ENCODE measurements around the gene C1RL.

The C1RL gene, protein sequence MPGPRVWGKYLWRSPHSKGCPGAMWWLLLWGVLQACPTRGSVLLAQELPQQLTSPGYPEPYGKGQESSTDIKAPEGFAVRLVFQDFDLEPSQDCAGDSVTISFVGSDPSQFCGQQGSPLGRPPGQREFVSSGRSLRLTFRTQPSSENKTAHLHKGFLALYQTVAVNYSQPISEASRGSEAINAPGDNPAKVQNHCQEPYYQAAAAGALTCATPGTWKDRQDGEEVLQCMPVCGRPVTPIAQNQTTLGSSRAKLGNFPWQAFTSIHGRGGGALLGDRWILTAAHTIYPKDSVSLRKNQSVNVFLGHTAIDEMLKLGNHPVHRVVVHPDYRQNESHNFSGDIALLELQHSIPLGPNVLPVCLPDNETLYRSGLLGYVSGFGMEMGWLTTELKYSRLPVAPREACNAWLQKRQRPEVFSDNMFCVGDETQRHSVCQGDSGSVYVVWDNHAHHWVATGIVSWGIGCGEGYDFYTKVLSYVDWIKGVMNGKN
- total RNA-seq: 3.7 to 31.6 (median 28.6) reads per million in 3 experiments

DNA sequence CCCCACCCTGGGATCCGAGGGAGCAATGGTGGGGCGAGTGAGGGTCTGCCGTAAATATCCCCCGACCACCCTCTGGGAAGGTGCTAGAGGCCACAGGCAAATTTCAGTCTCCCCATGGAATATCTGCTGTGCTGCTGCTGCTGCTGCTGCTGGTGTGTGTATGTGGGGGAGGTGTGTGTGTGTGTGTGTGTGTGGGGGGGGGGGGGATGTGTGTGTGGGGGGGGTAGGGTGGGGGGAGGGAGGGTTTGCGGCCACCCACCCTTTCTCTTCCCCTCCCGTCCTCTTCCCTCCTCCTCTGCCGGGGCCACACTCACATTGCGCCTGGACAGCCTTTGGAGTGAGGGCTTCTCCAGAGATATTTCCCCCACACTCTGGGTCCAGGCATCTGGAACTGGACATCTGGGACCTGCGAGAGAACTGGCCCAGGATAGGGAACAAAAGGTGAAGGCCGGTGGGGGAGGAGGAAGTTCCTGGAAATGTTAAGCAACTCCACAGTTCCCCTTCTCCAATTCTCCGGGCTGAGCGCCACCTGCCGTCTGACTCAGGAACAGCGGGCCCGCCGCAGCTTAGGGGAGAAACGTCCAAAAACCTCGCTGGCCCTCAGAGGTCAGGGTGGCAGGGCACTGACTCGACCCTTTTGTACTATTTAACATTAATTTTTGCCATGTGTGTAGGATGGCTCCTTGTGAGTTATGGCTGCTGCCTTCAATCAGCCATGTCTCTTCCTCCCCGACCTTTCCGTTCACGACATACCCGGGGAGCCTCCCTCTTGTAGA lies at the start of gene C1RL:
Gene C1RL, minus strand, starts transcription at position 419 of the 776 bp plus-strand sequence. Its CDS starts 34 bp downstream, at position 385.
- peak; percentile 56 for DNase-seq

DNA sequence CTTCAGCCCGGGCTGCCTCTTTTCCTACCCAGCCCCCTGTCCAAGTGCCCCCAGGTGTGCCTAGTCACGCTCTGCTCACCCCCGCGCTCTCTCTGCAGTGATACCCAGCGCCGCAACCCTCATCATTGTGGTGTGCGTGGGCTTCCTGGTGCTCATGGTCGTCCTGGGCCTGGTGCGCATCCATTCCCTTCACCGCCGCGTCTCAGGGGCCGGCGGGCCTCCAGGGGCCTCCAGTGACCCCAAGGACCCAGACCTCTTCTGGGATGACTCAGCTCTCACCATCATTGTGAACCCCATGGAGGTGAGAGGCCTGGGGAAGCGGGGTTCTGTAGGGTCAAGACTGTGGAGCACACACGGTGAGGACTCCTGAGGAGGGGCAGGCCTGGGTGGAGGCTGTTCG lies 48.4 kb upstream of the C1RL start:
- DNase-seq: no peak

DNA sequence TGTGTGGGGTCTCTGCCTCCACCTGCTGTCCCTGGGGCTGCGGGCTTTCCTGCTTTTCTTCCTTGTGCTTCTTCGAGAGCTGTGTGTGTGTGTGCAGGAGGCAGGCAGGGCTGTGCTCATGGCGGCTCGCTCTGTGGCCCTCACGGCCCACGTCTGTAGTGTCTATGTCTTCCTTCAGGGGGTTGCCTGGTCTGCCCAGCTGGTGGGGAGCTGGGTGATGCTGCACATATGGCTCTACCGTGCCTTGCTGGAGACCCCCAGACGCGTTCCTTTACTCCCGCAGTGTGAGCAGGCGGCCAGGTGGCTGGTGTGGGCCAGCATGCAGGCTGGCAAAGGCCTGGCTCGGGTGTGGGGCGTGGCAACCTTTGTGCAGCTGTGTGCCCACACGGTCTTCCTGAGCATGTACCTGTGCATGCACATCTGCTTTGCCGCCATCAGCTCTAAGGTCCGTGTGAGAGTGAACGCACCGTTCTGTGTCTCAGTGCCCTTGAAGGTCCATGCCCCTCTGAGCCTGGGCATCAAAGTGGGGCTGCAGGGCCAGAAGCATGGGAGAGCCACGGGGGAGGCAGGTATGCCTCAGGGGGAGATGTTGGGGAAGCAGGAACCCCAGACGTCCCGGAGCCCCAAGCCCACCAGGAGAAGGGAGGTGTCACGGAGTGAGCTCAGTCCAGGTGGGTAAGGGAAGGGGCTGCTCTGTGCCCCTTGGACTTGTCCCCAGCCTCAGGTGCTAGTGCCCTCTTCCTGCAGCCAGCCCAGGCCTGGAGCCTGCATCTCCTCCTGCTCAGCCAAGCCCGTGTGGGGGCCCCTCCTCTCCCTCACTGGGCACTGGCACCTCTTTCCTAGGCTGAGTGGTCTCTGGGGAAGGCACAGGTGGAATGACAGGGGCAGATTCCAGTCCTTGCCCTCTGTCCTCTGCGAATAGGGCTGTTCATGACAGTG lies 47.5 kb upstream of the C1RL start:
- DNase-seq: no peak

DNA sequence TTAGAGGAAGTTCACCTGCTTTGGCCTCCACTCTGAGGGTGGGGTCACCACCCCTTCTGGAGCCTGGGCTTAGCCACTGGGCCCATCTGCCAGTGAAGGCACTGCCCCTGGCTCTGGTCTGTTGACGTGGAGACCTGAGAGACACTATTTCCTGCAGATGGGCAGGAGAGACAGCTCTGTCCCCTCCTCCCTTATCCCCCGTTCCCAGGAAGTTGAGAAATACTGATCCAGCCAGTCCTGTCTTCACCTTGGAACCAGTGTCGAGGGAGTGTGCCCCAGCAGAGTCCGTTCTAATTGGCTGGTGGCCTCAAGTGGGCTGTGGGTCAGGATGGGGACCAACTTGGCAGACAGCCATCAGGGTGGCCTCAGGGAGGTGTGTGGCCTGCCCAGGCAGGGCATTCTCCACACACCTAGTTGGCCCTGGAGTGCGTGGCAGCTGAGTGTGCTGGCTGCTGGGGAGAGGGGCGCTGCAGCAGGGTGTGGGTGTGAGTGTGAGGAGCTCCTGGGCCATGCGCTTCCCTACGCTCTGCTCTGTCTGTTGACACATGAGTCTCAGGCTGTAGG lies 46.5 kb upstream of the C1RL start:
- no peak for DNase-seq

DNA sequence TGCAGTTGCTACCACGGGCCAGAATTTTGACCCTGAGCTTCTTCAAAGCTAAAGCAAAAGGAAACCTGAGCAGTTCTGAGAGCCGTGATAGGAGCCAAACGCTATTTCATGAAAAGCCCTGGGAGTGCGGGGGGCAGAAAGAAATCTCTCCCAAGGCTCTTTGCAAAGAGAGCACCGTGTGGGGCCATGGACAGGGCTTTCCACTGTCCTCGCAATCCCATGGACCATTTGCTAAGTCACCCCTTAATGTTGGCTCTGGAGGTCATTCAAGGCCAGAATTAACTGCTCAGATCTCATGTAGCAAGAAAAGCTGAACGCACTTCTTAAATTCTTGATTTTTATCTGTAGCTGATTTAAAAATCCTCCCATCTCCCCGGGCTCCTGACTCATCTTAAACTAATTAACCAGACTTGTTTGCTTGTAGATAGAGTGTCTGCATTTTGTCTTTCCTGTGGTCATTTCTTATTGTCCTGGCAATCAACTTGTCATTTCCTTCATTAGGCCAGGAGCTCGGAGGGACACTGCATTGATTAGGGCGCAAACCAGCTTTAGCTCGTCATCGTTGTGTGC lies 46.0 kb upstream of the C1RL start:
- no peak for DNase-seq

DNA sequence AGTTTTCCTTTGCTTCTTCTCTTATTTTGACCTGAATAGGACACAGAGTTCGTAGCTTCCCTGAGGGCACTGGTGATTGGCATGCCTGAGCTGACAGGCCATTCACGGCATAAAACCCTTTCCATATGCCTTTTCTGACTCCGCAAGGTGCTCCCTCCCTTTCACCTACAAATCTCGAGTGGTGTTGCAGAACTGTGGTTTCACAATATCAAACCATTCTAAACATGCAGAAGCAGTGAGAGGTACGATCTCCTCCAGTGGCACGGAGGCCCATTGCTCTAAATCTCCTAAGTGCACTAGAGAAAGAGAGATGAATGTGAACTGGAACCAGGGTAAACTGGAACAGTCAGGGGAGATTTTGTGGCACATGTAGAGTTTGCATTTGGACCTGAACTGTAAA lies 45.0 kb upstream of the C1RL start:
- DNase-seq: no peak

DNA sequence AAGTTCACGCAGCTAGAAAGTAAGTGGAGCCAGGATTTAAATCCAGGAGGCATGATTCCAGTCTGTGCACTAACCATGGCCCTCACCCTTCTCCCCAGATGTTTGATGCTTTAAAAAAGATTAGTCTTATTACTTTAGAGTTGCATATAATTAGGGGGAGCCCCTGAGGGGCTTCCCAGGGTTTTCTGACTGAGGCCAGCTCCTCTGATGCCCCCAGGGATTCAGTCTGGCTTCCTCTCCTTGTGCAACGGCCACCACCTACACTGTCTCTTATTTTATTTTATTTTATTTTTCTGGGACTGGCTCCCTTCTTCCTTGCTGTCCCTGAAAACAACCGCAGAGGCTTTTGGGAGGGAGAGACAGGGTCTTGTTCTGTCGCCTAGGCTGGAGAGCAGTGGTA lies 43.8 kb upstream of the C1RL start:
- DNase-seq: no peak

DNA sequence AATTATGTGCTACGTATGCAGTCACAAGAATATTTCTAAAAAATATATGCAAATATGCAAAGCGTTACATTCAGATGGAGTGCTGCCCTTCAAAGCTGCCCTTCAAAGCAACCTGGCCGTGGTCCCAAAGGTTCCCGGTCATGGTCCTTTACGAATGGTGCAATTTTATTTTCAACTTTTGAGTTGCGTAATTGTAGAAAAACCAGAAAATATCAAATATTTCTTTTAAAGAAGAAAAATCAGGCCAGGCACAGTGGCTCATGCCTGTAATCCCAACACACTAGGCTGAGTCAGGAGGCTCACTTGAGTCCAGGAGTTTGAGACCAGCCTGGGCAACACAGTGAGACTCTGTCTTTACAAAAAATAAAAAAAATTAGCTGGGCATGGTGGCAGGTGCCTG lies 42.5 kb upstream of the C1RL start:
- DNase-seq: no peak

DNA sequence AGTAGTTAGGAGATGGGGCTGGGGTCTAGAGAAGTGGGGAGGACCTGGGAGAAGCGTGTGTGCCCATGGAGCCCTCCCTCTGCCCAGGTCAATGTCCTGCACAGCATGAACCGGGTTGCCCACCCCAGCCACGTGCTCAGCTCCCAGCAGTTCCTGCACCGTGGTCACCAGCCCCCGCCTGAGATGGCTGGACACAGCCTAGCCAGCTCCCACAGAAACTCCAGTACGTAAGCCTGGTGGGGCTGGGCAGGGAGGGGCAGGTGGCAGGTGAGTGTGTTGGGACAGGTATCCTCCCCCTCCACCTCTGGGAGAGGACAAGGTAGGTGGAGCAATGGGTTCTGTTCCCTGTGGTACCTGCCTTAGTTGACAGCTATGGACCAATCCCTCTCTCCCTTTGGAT lies 41.8 kb upstream of the C1RL start:
- DNase-seq: no peak

DNA sequence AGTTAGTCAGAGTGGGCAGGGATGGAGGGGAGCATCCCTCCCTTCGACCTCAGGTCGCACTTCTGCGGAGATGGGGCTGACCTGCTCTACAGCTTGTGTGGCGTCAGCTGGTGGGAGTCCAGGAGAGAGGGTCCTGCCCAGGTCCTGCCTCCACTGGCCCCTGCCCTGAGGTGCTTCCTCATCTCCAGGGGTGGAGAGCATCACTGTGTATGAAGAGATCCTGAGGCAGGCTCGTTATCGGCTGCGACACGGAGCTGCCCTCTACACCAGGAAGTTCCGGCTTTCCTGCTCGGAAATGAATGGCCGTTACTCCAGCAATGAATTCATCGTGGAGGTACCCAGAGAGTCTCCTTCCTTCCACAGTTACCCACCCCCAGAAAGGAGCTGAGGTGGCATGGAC lies 41.3 kb upstream of the C1RL start:
- DNase-seq: no peak

DNA sequence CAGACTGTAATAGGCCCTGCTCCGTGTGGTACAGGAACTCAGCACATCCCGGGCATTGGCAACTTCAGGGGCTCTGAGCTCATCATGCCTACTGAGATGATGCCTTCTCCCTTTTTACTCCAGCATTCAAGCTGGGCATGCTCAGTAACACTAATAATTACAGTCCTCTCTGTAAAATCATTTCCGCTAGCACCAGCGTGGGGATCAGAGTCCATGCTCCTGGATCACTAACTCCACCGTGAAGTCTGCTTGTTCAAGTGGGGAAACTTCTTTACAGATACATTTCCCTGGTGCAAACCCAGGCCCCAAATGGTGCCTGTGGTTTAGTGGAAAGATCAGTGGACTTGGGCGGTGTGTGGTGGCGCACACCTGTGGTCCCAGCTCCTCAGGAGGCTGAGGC lies 37.9 kb upstream of the C1RL start:
- DNase-seq: no peak

DNA sequence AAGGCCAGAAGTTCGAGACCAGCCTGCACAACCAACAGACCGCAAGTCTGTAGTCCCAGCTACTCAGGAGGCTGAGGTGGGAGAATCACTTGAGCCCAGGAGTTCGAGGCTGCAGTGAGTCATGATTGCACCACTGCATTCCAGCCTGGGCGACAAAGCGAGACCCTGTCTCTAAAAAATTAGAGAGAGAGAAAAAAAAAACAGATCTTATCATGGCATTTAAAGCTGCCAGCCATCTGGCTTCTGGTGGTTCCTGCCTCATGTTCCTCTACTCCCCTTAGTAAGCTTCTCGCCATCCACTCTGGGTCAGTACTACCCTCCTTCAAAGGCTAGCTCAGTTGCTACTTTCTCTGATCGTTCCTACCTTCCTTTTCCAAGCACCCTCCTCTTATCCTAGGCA lies 37.2 kb upstream of the C1RL start:
- DNase-seq: no peak

DNA sequence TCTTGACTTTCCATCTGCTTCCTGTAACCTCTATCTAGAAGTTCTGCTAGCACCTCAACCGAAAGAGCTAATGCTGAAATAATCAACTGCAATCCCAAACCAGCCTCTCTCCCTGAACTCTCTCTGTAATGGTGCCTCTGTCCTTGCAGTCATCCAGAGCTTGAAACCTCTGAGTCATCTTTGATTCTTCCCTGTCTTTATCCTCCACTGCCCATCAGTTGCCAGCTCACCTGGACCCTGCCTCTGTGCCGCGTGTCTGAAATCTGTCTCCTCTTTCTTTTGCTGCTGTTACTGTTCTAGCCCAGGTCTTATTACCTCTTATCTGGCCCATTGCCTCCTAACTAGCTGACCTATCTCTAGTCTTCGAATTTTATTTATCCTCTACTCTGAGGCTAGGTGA lies 36.7 kb upstream of the C1RL start:
- DNase-seq: no peak

DNA sequence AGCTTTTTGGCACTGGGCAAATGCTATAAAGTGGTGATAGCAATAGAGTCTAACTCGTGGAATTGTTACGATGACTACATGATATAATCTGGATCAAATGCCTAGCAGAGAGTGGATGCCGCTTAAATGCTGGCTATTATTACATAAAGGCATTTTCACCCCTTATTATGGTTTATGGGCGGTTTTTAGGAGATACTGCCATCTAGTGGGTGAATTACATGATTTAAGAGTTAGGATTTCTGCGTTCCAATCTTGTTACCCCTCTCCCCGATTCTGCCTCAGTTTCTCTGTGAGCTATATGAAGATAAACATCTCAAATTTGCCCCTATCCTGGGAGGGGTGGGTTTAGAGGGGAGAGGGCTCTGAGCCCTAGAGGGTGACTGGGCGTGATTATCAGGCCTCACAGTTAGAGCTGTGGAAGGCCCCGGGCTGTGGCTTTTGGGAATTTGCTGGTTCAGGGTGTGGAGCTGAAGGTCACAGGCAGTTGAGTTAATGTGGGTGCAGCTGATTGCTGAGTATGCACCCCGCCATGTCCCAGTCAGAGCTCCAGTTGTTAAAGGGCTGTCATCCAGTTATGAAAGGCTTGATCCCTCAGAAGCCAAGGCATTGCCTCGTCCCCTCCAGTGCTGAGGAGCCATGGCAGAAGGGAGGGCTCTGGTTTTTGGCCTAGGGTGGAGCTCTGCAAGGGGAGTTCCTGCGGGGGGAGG lies 35.6 kb upstream of the C1RL start:
- no peak for DNase-seq

DNA sequence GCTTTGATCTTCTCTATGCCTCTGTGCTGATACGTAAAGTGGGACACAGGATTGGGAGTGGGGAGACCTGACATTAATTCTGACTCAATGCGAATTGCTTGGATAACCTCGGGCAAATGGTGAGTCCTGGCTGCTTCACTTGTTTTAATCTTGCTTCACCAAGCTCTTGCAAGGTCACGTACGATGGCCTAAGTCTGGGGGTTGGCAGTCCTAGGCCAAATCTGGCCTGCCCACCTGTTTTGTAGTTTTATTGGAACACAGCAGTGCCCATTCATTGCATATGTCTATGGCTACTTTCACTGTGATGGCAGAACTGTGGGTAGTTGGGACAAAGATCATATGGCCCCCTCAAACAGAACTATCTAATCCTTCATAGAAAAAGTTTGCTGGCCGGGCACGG lies 34.5 kb upstream of the C1RL start:
- no peak for DNase-seq

DNA sequence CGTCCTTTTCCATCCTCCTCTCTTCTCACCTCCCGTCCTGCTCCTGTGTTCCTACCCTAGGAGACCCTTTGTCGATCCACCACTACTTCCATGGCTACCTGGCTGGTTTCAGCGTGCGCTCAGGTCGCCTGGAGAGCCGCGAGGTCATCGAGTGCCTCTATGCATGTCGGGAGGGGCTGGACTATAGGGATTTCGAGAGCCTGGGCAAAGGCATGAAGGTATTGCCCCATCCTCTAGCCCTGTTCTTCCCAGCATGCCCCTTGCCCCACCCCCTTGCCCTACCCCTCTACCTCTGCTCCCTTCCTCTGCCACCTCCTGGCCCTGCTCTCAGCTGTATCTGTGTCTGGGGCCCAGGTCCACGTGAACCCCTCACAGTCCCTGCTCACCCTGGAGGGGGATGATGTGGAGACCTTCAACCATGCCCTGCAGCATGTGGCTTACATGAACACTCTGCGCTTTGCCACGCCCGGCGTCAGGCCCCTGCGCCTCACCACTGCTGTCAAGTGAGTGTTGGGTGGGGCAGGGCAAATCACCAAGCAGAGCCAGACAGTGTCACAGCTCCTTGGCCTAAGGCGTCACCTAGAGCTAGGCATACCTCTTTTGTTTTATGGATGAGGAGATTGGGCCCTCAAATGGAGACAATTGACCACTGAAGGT lies 33.9 kb upstream of the C1RL start:
- no peak for DNase-seq

DNA sequence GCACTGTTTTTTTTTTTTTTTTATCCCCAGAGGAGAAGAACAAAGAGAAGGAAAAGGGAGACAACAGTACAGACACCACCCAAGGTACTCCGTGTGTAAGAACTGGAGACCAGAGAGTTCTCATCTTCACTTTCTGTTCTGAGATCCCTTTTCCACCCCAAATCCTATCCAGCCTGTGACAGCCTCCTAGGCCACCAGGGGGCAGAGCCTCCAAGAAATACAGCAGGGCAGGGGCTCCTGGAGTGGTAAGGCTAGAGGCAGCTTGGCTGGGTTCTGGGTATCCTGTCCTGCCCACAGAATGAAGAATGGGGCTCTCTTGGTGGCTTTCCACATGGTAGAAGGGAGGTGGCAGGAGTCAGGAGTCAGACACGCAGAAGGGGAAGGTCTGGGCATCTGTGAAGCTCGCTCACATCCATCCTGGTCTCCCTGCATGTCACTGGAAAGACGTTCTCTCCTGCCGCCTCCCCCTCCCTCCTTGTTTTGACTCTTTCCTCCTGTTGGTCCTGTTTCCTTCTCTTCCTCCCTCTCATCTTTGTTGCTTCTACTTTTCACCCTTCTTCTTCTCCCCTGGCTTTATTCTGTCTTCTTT lies 33.1 kb upstream of the C1RL start:
- DNase-seq: peak; percentile 35

DNA sequence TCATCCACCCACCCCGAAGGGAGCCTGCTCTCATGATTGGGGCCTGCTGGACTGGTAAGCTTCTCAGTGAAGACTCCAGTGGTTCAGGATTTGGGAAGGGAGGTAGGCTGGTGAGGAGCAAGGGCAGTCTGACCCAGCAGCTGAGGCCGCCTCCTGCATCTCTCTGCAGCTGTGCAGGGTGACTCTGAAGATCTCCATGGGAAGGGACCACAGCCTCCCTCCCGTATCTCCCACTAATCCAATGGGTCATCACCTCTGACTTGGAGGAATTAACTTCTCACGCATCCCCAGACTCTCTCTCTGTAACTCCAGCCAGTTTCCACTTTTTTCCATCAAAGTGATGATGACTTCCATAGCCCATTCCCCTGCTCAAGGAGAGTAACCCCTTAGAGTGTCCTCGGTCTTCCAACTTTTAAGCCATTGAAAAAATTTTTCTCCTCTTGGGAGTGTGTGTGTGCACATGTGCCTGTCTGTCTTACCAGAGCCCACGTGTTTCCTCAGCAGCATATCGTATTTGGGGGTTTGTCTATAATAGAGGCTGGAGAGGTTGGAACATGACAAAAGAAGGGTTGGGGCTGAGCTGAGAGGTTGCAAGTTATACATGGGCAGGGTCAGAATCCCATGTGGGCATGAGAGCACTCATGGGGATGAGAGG lies 32.5 kb upstream of the C1RL start:
- DNase-seq: no peak

DNA sequence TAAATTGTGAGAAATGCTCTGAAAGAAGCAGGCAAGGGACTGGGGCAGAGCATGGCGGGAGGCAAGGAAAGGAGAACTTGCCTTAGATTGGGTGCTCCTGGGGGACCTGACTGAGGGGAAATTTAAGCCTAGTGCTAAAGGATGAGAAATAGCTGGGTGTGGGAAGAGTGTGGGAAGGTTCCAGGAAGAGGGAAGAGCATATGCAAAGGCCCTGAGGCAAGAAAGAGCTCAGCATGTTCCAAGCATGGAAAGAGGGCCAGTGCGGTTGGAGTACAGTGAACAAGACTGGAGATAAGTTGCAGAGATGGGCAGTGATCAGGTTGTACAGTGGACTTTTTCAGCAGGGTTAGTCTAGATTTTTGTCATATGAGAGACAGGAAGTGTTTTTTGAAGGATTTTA lies 30.2 kb upstream of the C1RL start:
- DNase-seq: no peak

DNA sequence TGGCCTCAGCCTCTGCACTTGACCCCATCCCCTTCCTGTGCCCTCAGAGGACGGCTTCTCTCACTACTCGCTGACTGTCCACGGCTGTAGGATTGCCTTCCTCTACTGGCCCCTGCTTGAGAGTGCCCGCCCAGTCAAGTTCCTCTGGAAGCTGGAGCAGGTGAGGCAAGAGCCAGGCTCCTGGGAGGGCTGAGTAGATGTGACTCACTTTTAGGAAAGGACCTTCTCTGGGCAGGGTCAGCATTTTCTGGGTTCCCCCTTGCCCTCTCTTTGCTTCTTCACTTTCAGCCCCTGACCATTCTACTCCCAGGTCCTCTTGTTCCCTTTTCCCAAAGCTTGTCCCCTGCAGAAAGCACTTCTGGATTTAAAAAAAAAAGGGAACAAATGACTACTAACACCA lies 28.9 kb upstream of the C1RL start:
- DNase-seq: no peak
